A549 (cell line): ENCODE measurements around the gene UBA52.

Source experiments
- CBX2 ChIP-seq: fragments of 200-600 bp; sonication (generic); IDR thresholded peaks from 2 replicates; pipeline ENCODE4 v1.6.1; 2016; ENCODE audit warnings: low read depth, mild to moderate bottlenecking, borderline replicate concordance
- EP300 ChIP-seq, 2 experiments: fragments of >200 bp; sonication (Bioruptor Twin); formaldehyde crosslinking; IDR thresholded peaks; 2 replicates in 1 of 2; 3 replicates in 1 of 2; pipeline ENCODE4 v1.6.1; 2016 to 2017
- NFE2L2 ChIP-seq: fragments of 150-350 bp; conservative IDR thresholded peaks from 2 replicates; pipeline ENCODE4 v1.6.1; 2014; ENCODE audit warnings: low read length
- NR3C1 ChIP-seq: fragments of >200 bp; sonication (Bioruptor Twin); formaldehyde crosslinking; IDR thresholded peaks from 3 replicates; pipeline ENCODE4 v1.6.1; 2017
- POLR2AphosphoS2 ChIP-seq: conservative IDR thresholded peaks from 2 replicates; pipeline ENCODE4 v1.6.1; 2012; ENCODE audit warnings: low read length, improper control_type of control experiment, inconsistent platforms
- TF ChIP-seq, protein P1 (sequence below): fragments of >200 bp; sonication (Bioruptor Twin); formaldehyde crosslinking; IDR thresholded peaks from 3 replicates; pipeline ENCODE4 v1.5.1; 2016
- TF ChIP-seq, protein P2 (sequence below): IDR thresholded peaks from 2 replicates; pipeline ENCODE4 v1.6.1; 2012

DNA sequence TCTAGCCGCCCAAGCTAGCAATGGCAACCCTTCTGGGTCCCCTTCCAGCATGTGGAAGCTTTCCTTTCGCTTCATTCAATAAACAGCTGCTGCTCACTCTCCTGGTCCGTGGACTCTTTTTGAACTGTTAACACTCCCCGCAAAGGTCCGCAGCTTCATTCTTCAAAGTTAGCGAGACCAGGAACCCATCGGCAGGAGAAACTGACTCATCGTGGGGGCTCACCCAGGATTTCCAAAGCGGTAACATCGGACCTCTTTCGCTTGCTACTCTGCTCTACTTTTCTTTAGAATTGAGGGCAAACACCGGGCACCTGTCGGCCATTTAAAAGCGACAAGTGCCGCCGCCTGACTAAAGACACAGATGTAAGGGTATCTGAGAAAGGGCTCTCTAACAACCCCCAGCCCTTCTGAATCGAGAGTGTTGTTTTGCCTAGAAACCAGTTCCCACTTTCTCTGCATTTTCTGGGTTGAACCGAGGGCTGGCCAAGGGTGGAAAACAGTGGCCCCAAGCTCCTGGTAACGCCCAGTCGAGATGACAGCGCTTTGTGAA lies 5.8 kb downstream of the UBA52 start:
- TF ChIP-seq NR3C1 (no peak), POLR2AphosphoS2 (no peak), EP300 (IDR thresholded peaks at IDR 0.05) (no peak), NFE2L2 (no peak), CBX2 (no peak)
- TF ChIP-seq, protein P1, sequence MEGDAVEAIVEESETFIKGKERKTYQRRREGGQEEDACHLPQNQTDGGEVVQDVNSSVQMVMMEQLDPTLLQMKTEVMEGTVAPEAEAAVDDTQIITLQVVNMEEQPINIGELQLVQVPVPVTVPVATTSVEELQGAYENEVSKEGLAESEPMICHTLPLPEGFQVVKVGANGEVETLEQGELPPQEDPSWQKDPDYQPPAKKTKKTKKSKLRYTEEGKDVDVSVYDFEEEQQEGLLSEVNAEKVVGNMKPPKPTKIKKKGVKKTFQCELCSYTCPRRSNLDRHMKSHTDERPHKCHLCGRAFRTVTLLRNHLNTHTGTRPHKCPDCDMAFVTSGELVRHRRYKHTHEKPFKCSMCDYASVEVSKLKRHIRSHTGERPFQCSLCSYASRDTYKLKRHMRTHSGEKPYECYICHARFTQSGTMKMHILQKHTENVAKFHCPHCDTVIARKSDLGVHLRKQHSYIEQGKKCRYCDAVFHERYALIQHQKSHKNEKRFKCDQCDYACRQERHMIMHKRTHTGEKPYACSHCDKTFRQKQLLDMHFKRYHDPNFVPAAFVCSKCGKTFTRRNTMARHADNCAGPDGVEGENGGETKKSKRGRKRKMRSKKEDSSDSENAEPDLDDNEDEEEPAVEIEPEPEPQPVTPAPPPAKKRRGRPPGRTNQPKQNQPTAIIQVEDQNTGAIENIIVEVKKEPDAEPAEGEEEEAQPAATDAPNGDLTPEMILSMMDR = no peak
- TF ChIP-seq, protein P2, sequence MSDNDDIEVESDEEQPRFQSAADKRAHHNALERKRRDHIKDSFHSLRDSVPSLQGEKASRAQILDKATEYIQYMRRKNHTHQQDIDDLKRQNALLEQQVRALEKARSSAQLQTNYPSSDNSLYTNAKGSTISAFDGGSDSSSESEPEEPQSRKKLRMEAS = no peak
